PC-3 (cell line): ENCODE measurements around the gene POLR1A. TPM values are rescaled to one million over a fixed set of nuclear protein-coding genes. Genes with fewer than 3 reads are reported as not detected.

ENCODE experiments used
- ATAC-seq: fragments of 200-7000 bp; cut with Tn5 transposase; 2 replicates; pipeline ENCODE4 v1.9.1; 2020; ENCODE audit warnings: mild to moderate bottlenecking, moderate library complexity
- BruUV-seq: library from RNA; stranded (reverse); fragments of 400-500 nt; replicated peaks from 2 replicates; lab custom pipeline; 2021; lab: Mats Ljungman, UMichigan
- CTCF ChIA-PET: fragments of 300-600 bp; sonication (Branson Sonifier 250); formaldehyde crosslinking; loops from one replicate; lab custom pipeline; 2022; ENCODE audit warnings: antibody characterized with exemption; lab: Charles Lee
- POLR2A ChIA-PET: fragments of 300-600 bp; sonication (Branson Sonifier 250); formaldehyde crosslinking; loops from one replicate; lab custom pipeline; 2022; ENCODE audit warnings: antibody characterized with exemption; ENCODE audit not compliant: unreplicated experiment; lab: Charles Lee
- DNase-seq: peaks from one replicate; pipeline ENCODE4 v3.0.0-alpha.2; 2015
- H2AFZ ChIP-seq: fragments of 300-600 bp; sonication (generic); 2 replicates; pipeline ENCODE4 v1.6.0; 2016; ENCODE audit warnings: antibody characterized with exemption, low read length
- H3F3A ChIP-seq: fragments of 300-600 bp; sonication (generic); one replicate; pipeline ENCODE4 v1.6.0; 2017; ENCODE audit warnings: antibody characterized with exemption, low read length, control low read depth, mild to moderate bottlenecking; ENCODE audit not compliant: unreplicated experiment
- H3K27ac ChIP-seq: fragments of 300-600 bp; sonication (generic); 2 replicates; pipeline ENCODE4 v1.5.1; 2016; ENCODE audit warnings: mild to moderate bottlenecking, low read length
- H3K27me3 ChIP-seq: fragments of 300-600 bp; sonication (generic); 2 replicates; pipeline ENCODE4 v1.6.1; 2016; ENCODE audit warnings: low read length, mixed read lengths
- H3K36me3 ChIP-seq: fragments of 300-600 bp; sonication (generic); 2 replicates; pipeline ENCODE4 v1.6.1; 2016; ENCODE audit warnings: low read depth, mixed run types, low read length, mixed read lengths
- H3K4me1 ChIP-seq: fragments of 300-600 bp; sonication (generic); 2 replicates; pipeline ENCODE4 v1.5.1; 2016; ENCODE audit warnings: low read length; ENCODE audit not compliant: insufficient read depth
- H3K4me2 ChIP-seq: fragments of 300-600 bp; sonication (generic); 2 replicates; pipeline ENCODE4 v1.6.0; 2016; ENCODE audit warnings: low read length
- H3K4me3 ChIP-seq: fragments of 300-600 bp; sonication (generic); 2 replicates; pipeline ENCODE4 v1.5.1; 2016; ENCODE audit warnings: mild to moderate bottlenecking, low read length, mixed read lengths
- H3K79me2 ChIP-seq: fragments of 300-600 bp; sonication (generic); 2 replicates; pipeline ENCODE4 v1.6.1; 2017; ENCODE audit warnings: low read length, mixed read lengths
- H3K9ac ChIP-seq: fragments of 300-600 bp; sonication (generic); 2 replicates; pipeline ENCODE4 v1.6.0; 2016; ENCODE audit warnings: mild to moderate bottlenecking, low read length
- H3K9me2 ChIP-seq: fragments of 300-600 bp; sonication (generic); replicated peaks from 2 replicates; pipeline ENCODE4 v1.6.1; 2016; ENCODE audit warnings: mixed run types, low read length, mixed read lengths
- H3K9me3 ChIP-seq: fragments of 300-600 bp; sonication (generic); 2 replicates; pipeline ENCODE4 v1.6.1; 2016; ENCODE audit warnings: low read length, mixed read lengths
- H4K20me1 ChIP-seq: fragments of 300-600 bp; sonication (generic); 2 replicates; pipeline ENCODE4 v1.6.1; 2016; ENCODE audit warnings: low read length, mixed read lengths
- EZH2 ChIP-seq: fragments of 300-600 bp; sonication (generic); IDR thresholded peaks from one replicate; pipeline ENCODE4 v1.6.1; 2017; ENCODE audit warnings: antibody characterized with exemption, mild to moderate bottlenecking, low read length; ENCODE audit not compliant: unreplicated experiment
- EZH2phosphoT487 ChIP-seq: fragments of 300-600 bp; sonication (generic); IDR thresholded peaks from 2 replicates; pipeline ENCODE4 v1.6.1; 2018; ENCODE audit warnings: mild to moderate bottlenecking, antibody characterized with exemption, low read length, borderline replicate concordance
- intact Hi-C: fragments of 100-400 bp; cut with micrococcal nuclease; formaldehyde crosslinking; loops from 2 replicates; pipeline ENCODE4 v1.9.0; 2023
- total RNA-seq: library from RNA; depleted of rRNA; stranded (reverse); fragments of >200 nt; gene quantifications from 2 replicates; pipeline ENCODE4 v1.2.3, GENCODE V29; 2014
- TF ChIP-seq, protein P1 (sequence below): fragments of 300-600 bp; sonication (generic); conservative IDR thresholded peaks from 2 replicates; pipeline ENCODE4 v1.5.1; 2017; ENCODE audit warnings: antibody characterized with exemption, low read depth, mild to moderate bottlenecking, low read length

The POLR1A gene
- total RNA-seq, 1 experiment from 2014 or later, result 25.1 TPM

DNA sequence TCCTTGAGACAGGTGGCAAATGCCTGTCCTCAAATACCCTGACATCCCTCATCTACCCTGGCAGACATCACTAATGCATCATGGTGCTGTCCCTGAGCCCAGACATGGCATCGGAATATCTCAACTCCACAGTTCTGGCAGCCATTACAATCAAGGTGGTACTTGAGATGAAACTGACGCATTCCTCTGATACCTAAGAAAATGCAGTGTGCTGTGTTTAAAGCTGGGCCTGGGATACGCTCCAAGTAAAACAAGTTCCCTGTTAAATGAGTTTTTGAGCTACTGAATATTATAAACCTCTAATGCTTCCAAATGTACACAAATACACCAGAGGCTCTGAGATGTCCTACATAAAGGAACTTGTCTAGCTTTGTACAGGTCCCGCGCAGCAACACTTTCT lies 29.8 kb downstream of the POLR1A start:
- intact Hi-C loops, result no loop called here
- Histone ChIP-seq H3K9me3 (no peaks in the 10 kb centered on the region), H3K36me3 (peaks cover 77% of the 10 kb centered on the region), H3K9ac (no peak overlapping the region), H3K4me1 (no peaks in the 10 kb centered on the region), H3F3A (no peaks in the 10 kb centered on the region), H3K4me2 (no peak overlapping the region), H4K20me1 (no peaks in the 10 kb centered on the region), H3K27me3 (no peaks in the 10 kb centered on the region), H3K79me2 (no peaks in the 10 kb centered on the region), H2AFZ (no peak overlapping the region), H3K27ac (no peak overlapping the region), H3K9me2 (no peaks in the 10 kb centered on the region), H3K4me3 (no peak overlapping the region)
- CTCF ChIA-PET, result no interaction called here
- no TSS peak for BruUV-seq
- POLR2A ChIA-PET, result no interaction called here
- DNase-seq, result no peak
- TF ChIP-seq, protein P1, sequence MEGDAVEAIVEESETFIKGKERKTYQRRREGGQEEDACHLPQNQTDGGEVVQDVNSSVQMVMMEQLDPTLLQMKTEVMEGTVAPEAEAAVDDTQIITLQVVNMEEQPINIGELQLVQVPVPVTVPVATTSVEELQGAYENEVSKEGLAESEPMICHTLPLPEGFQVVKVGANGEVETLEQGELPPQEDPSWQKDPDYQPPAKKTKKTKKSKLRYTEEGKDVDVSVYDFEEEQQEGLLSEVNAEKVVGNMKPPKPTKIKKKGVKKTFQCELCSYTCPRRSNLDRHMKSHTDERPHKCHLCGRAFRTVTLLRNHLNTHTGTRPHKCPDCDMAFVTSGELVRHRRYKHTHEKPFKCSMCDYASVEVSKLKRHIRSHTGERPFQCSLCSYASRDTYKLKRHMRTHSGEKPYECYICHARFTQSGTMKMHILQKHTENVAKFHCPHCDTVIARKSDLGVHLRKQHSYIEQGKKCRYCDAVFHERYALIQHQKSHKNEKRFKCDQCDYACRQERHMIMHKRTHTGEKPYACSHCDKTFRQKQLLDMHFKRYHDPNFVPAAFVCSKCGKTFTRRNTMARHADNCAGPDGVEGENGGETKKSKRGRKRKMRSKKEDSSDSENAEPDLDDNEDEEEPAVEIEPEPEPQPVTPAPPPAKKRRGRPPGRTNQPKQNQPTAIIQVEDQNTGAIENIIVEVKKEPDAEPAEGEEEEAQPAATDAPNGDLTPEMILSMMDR, result no peak
- no peak for TF ChIP-seq EZH2phosphoT487
- TF ChIP-seq EZH2, result no peak
- ATAC-seq, result no peak

DNA sequence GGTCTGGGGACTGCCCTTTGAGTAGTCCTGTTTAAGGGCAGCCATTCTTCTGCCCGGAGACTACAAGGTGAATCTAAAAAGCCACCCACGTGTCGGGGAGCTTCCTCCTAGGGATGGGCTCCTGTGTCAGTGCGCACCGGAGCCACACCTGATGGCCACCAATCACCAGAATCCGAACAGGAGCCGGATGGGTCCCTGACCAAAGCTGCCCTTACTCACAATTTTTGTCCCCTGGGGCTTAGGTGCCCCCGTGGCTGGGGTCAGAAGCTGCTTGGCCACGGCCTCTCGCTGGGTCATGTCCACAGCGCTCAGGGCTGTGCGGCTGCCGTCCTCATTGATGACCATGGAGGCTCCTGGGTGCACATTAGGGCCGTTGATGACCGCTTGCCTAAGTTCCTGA lies 30.9 kb downstream of the POLR1A start:
- DNase-seq (no peak), ATAC-seq (no peak)
- ChIA-PET POLR2A (no interaction called here), CTCF (interaction anchor here (0.6 kb wide), 1 partner anchor 247 kb away, joined by 3 read pairs; no protein-coding TSS in a partner anchor)
- Histone ChIP-seq H3K27ac (no peak overlapping the region), H3K9me2 (no peaks in the 10 kb centered on the region), H3F3A (no peaks in the 10 kb centered on the region), H2AFZ (no peak overlapping the region), H3K79me2 (no peaks in the 10 kb centered on the region), H3K27me3 (no peaks in the 10 kb centered on the region), H3K4me3 (no peak overlapping the region), H3K9ac (no peak overlapping the region), H4K20me1 (no peaks in the 10 kb centered on the region), H3K4me2 (no peak overlapping the region), H3K4me1 (no peaks in the 10 kb centered on the region), H3K9me3 (no peaks in the 10 kb centered on the region), H3K36me3 (peaks cover 81% of the 10 kb centered on the region)
- TF ChIP-seq, protein P1, result no peak
- no TSS peak for BruUV-seq
- intact Hi-C loops, result no loop called here

DNA sequence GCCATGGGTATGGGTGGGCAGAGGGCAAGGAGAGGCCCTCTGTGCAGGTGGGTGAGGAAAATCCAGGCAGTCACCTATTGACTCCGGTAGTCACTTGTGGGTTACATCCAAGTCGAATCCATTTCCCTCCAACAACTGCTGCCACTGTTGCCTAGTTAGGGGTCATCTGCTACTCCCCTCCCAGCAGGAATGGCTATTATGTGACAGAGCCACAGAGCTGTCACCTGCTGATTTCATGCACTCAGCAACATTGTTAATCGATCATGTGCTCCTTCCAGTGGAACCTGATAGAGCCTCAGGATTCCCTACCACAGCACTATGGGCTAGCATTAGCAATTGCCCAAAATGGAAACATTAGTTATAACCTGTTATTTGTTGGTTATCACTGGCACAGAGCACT lies 31.4 kb downstream of the POLR1A start:
- TF ChIP-seq EZH2 (no peak), EZH2phosphoT487 (no peak)
- TF ChIP-seq, protein P1, result no peak
- Histone ChIP-seq H3K4me3 (no peak overlapping the region), H3F3A (no peaks in the 10 kb centered on the region), H3K9ac (no peak overlapping the region), H3K9me2 (no peaks in the 10 kb centered on the region), H3K27me3 (no peaks in the 10 kb centered on the region), H3K27ac (no peak overlapping the region), H3K4me2 (no peak overlapping the region), H3K9me3 (no peaks in the 10 kb centered on the region), H3K79me2 (no peaks in the 10 kb centered on the region), H3K4me1 (no peaks in the 10 kb centered on the region), H3K36me3 (peaks cover 87% of the 10 kb centered on the region), H2AFZ (no peak overlapping the region), H4K20me1 (no peaks in the 10 kb centered on the region)
- POLR2A ChIA-PET, result no interaction called here
- no peak for ATAC-seq
- CTCF ChIA-PET, result interaction anchor here (0.6 kb wide), 1 partner anchor 247 kb away, joined by 3 read pairs; no protein-coding TSS in a partner anchor
- intact Hi-C loops, result no loop called here
- no peak for DNase-seq
- no TSS peak for BruUV-seq
